Measurements from ENCODE around the gene C14orf180.

The C14orf180 gene

DNA sequence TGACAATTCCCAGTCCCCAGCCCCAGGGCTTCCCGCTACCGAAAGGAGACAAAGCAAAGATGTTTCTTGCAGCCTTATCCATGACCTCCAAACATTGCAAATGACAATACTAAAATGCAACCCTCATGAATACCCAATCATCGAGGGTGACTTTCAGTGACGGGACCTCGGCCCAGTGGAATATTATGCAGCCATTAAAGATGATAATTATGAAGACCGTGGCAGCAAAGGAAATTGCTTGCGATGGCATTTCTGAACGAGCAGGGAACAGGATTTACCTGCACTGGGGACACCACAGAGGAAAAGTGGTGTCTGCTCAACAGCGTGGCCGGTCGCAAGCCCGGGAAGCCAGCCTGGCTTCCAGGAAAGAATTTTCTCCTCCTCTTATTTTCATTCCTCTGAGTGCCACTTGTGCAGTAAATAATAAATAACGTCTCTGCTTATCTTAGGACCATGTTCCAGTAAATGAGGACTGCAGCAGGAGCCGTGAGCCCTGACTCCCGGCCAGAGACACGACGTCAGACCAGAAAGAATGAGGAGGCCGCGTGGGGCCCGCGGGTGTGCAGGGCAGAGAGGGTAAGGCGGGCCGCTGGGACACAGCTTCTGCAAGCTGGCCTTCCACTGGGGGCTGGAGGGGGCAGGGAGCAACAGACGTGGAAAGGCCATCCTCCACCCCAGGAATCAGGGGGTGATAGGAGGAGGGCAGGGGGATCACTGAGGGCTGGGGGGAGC lies 6.6 kb downstream of the C14orf180 start:
- Histone ChIP-seq H3K9ac (no peak overlapping the region), H3K27me3 (no peaks in the 10 kb centered on the region), H3K27ac (no peak overlapping the region), H3K9me3 (no peaks in the 10 kb centered on the region), H4K20me1 (no peaks in the 10 kb centered on the region), H3K4me3 (no peak overlapping the region), H3K36me3 (no peaks in the 10 kb centered on the region), H3K4me1 (peaks cover 67% of the 10 kb centered on the region), H3K4me2 (no peak overlapping the region)
- TF ChIP-seq Cebpa-rat (IDR thresholded peaks at IDR 0.05): no peak

DNA sequence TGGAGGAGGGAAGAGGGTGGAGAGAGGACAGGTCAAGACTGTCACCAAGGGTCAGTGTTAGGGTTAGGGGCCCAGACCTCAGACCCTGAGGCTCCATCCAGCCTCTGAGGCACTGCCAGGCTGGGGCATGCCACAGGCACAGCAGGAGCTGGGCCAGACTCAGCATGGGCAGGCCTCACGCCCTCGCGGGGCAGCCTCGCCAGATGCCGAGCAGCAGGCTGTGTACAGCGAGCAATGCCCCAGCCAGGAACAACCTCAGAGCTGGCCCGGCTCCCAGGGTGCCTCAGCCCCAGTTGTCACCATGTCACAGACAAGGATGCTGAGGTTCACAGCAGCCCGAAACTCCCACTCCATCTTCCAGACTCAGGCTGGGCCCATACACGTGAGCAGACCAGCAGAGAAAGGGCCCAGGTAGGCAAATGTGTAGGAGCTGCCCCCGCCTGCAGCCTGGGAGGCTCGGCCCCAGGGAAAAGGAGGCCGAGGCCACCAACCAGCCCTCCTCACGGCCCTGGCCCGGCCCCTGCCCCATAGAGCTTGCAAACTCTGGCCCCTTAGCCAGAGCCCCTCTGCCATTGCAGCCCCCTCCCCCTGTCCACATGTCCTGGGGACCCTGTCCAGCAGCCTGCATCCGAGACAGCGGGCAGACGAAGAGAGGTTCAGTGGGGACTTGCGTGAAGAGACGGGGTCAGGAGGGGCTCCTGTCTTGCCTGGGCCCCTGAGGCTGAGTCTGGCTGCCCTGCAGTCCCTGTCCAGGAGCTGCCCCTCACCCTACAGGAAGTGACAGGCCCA lies 7.5 kb downstream of the C14orf180 start:
- Histone ChIP-seq H3K9ac (no peak overlapping the region), H3K4me1 (peaks cover 60% of the 10 kb centered on the region), H3K27ac (no peak overlapping the region), H3K4me3 (no peak overlapping the region), H3K9me3 (no peaks in the 10 kb centered on the region), H3K4me2 (0 out of 2 replicates have a peak overlapping the region, but pooled peaks have one; percentile 19), H3K27me3 (no peaks in the 10 kb centered on the region), H4K20me1 (no peaks in the 10 kb centered on the region), H3K36me3 (no peaks in the 10 kb centered on the region)
- TF ChIP-seq Cebpa-rat (IDR thresholded peaks at IDR 0.05): no peak

DNA sequence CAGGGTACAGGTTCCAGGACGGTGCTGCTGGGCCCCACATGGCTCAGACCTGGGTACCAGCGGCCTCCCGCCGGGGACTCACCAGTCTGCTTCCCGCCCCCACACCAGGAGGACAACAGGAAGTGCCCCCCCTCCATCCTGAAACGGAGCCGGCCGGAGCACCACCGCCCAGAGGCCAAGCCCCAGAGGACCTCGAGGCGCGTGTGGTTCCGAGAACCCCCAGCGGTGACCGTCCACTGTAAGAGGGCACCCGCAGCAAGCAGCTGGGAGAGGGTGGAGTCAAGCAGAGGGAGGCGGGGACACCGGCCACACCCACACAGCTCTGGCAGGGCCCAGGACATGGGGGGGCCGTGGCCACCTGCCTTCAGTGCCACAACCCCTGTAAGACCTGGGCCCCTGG lies 8.1 kb downstream of the C14orf180 start:
- Histone ChIP-seq H3K9ac (no peak overlapping the region), H3K27ac (no peak overlapping the region), H3K27me3 (no peaks in the 10 kb centered on the region), H3K36me3 (no peaks in the 10 kb centered on the region), H3K4me2 (peak overlapping the region; percentile 19; the same call in 1 of the 2 replicates), H3K9me3 (no peaks in the 10 kb centered on the region), H3K4me3 (no peak overlapping the region), H4K20me1 (no peaks in the 10 kb centered on the region), H3K4me1 (peaks cover 54% of the 10 kb centered on the region)
- no peak for TF ChIP-seq Cebpa-rat (IDR thresholded peaks at IDR 0.05)

DNA sequence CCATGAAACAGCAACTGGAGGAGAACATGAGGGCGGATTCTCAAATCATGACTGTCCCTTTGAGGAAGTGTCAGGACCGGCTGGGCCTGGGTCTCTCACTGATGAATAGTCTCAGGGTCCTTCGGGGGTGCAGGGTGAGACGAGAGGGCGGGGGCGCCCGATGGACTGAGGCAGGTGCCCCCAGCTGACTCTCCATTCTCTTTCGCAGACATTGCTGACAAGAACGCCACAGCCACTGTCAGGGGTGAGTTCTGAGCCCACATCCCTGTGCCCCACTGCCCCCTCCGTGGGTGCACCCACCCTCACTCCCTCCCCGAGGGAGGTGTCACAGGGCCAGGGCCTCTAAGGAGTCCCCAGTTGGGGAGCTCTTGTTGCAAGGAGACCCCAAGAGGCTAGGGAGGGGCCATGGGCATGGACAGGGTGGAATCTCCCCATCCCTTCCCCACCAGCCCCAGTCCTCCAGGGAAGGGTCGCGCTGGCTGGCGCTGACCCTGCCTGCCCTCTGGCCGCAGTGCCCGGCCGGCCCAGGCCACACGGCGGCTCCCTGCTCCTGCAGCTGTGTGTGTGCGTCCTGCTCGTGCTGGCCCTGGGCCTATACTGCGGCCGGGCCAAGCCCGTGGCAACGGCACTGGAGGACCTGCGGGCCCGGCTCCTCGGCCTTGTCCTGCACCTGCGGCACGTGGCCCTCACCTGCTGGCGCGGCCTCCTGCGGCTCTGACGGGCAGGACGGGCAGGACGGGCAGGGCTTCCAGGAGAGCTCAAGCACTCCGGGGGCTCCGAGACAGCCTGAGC lies 8.7 kb downstream of the C14orf180 start:
- Histone ChIP-seq H3K36me3 (no peaks in the 10 kb centered on the region), H3K4me2 (peak overlapping the region; percentile 52), H4K20me1 (no peaks in the 10 kb centered on the region), H3K4me3 (no peak overlapping the region), H3K4me1 (peaks cover 53% of the 10 kb centered on the region), H3K27me3 (no peaks in the 10 kb centered on the region), H3K27ac (no peak overlapping the region), H3K9me3 (no peaks in the 10 kb centered on the region), H3K9ac (no peak overlapping the region)
- TF ChIP-seq Cebpa-rat (IDR thresholded peaks at IDR 0.05): no peak

DNA sequence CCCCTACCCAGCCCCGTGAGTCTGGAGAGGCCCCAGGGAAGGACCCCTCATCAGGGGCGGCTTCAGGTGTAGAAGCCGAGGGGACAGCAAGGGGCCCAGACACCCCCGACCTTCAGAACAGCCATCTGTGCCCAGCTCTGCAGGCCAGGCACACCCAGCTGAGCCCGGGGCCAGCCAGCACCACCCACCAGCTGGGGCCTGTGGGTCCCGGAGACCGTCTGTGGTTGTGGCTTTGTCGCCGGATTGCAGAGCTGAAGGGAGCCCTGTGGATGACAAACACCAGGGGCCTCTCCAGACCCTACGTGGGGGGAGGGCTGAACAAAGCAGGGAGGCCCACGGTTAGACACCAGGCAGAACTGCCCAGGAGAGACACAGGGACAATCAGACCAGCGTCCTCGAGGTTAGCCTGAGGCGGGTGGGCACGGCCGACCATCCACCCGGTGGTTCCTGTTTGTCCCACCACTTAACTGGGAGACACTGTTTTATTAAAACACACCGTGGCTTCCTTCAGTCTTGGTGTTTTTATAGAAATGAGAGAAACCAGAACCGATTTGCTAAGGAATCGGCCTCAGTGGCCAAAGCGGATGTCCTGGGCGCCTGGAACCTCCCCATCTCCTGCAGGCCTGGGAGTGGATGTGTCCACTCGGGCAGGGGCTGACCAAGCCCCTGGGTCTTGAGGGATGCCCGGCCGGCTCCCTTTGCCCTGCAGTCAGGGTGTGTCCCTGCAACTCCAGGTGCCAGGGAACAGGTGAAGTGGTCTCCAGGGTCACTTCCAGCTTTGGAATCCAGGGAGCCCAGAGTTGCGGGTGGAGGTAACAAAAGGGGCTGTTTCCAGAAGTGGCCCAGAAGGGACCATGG lies 10.0 kb downstream of the C14orf180 start:
- TF ChIP-seq Cebpa-rat (IDR thresholded peaks at IDR 0.05): no peak
- Histone ChIP-seq H3K4me3 (no peak overlapping the region), H3K9me3 (no peaks in the 10 kb centered on the region), H4K20me1 (no peaks in the 10 kb centered on the region), H3K4me2 (peak overlapping the region; percentile 52), H3K9ac (no peak overlapping the region), H3K27me3 (no peaks in the 10 kb centered on the region), H3K27ac (no peak overlapping the region), H3K36me3 (no peaks in the 10 kb centered on the region), H3K4me1 (peaks cover 48% of the 10 kb centered on the region)

DNA sequence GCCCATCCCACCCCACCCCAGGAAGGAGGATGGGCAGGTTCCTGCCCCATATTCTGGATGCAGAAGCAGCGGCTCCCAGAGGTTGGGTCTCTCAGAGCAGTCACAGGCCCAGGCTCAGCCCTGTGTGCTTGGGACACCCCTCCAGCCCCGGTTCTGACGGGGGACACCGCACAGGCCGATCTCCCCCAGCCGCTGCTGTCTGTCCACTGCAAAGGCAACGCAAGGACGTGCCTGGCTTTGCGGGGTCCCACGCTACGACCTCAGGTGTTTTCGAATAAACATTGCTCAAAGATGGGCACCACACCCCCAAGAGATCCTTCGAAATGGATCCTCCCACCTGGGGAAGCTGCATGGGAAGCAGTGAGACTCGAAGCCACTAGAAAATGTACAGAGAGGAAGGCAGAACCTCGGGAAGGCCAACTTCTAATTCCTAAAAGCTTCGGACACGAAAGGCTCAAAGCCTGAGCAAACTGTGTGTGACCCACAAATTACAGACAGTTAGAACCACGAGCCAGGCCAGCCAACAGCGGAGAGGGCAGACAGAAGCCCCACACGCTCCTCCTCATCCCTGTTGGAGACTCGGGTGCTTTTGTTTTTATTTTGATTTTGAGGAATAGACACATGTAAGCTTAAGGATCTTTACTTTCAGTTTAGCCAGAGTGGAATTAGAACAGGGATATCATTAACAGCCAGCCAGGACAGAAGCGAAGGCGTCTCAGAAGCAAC lies 10.8 kb downstream of the C14orf180 start:
- H3K36me3 ChIP-seq: no peaks in the 10 kb centered on the region

DNA sequence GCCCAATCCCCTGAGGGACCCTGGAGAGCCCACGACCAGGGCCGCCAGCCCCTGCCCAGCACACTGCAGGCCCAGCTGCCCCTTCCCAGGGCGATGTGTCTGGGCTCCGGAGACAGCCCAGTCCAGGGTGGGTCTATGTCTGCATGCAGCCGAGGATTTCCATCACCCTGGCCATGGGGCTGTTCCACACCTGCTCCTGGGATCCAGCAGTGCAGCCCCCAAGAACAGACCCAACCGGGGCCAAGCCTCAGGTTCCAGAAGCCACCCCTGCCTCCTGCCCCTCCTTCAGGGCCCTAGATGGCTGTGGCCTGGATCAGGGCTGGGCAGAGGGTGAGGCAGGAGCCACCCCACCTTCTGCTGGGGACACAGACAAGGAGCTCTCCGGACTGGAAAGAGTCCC lies 11.5 kb downstream of the C14orf180 start:
- Histone ChIP-seq H3K9ac (0 out of 2 replicates have a peak overlapping the region, but pooled peaks have one; percentile 0), H3K4me1 (peaks cover 60% of the 10 kb centered on the region), H3K4me2 (peak overlapping the region; percentile 52)

More for the DNA sequence above, 10.8 kb downstream of the C14orf180 start:
- no peaks in the 10 kb centered on the region for H3K9me3 ChIP-seq
- no peak for TF ChIP-seq Cebpa-rat (IDR thresholded peaks at IDR 0.05)
- peaks cover 54% of the 10 kb centered on the region for H3K4me1 ChIP-seq
- 0 out of 2 replicates have a peak overlapping the region, but pooled peaks have one; percentile 0 for H3K9ac ChIP-seq
- H3K27ac ChIP-seq: no peak overlapping the region
- no peak overlapping the region for H3K4me3 ChIP-seq
- H3K27me3 ChIP-seq: no peaks in the 10 kb centered on the region
- peak overlapping the region; percentile 52 for H3K4me2 ChIP-seq
- H4K20me1 ChIP-seq: no peaks in the 10 kb centered on the region

DNA sequence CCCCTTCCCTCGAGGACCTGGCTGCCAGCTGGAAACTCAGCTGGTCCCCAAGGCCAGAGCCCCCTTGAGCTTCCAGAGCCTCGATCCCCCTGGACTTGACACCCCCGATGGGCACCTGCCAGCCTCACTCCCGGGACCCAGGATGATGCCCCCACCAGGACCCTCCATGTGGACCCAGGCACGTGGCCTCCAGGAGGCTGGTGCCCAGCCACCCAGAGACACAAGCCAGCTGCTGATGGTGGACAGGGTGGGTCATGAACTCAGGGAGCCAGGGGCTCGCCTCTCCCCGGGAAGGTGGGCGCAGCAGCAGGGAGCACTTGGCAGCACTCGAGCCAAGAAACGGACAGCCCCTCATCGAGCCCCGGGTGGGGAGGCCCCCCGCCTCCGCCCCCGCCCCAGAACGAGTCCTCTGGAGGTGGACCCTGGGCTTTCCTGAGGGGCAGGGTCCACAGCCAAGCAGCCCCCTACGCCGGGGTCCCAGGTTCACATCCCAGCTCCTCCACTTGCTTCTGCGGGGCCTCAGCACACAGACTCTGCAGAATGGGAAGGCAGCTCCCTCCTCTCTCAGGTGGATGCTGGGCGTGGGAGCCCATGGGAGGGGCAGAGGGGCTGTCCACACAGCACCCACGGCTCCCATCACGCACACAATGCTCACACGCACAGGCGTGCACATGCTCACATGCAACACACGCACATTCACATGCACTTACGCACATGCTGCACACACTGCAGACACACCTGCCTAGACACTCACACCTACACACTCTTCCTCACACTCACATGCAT lies 12.1 kb downstream of the C14orf180 start:
- H3K36me3 ChIP-seq: no peaks in the 10 kb centered on the region
- H3K4me3 ChIP-seq: no peak overlapping the region
- H3K9ac ChIP-seq: no peak overlapping the region
- no peak overlapping the region for H3K4me2 ChIP-seq
- no peak overlapping the region for H3K27ac ChIP-seq
- no peak for TF ChIP-seq Cebpa-rat (IDR thresholded peaks at IDR 0.05)
- H3K4me1 ChIP-seq: peaks cover 64% of the 10 kb centered on the region
- H4K20me1 ChIP-seq: no peaks in the 10 kb centered on the region
- no peaks in the 10 kb centered on the region for H3K9me3 ChIP-seq
- H3K27me3 ChIP-seq: no peaks in the 10 kb centered on the region

More for the DNA sequence above, 11.5 kb downstream of the C14orf180 start:
- H3K27ac ChIP-seq: no peak overlapping the region
- TF ChIP-seq Cebpa-rat (IDR thresholded peaks at IDR 0.05): no peak
- H4K20me1 ChIP-seq: no peaks in the 10 kb centered on the region
- no peak overlapping the region for H3K4me3 ChIP-seq
- H3K36me3 ChIP-seq: no peaks in the 10 kb centered on the region
- H3K9me3 ChIP-seq: no peaks in the 10 kb centered on the region
- H3K27me3 ChIP-seq: no peaks in the 10 kb centered on the region

Measured in BLaER1 (cell line).